HG03045 (cell line): Measurements from ENCODE around the gene PODXL2.

Experiments used
- ATAC-seq: cut with Tn5 transposase; IDR thresholded peaks from one replicate; pipeline ENCODE4 v1.9.1; 2021; ENCODE audit warnings: mild to moderate bottlenecking, moderate library complexity; ENCODE audit not compliant: unreplicated experiment

The PODXL2 gene

GRCh38 chr3:127687228-127687737, 58.3 kb downstream of the PODXL2 start:
- no peak for ATAC-seq

- ATAC-seq = no peak
Observed at GRCh38 chr3:127688022-127688415, 59.0 kb downstream of the PODXL2 start.

GRCh38 chr3:127688416-127689265, 59.7 kb downstream of the PODXL2 start:
- no peak for ATAC-seq

GRCh38 chr3:127689266-127689860, 60.4 kb downstream of the PODXL2 start:
- ATAC-seq = no peak

GRCh38 chr3:127690106-127690505, 61.1 kb downstream of the PODXL2 start:
- no peak for ATAC-seq

- ATAC-seq = no peak
Observed at GRCh38 chr3:127690823-127691452, 62.0 kb downstream of the PODXL2 start.

GRCh38 chr3:127691489-127691888, 62.5 kb downstream of the PODXL2 start:
- no peak for ATAC-seq

- ATAC-seq = no peak
Observed at GRCh38 chr3:127691974-127692373, 63.0 kb downstream of the PODXL2 start.

- no peak for ATAC-seq
Observed at GRCh38 chr3:127692501-127693335, 63.7 kb downstream of the PODXL2 start.

GRCh38 chr3:127693336-127693843, 64.4 kb downstream of the PODXL2 start:
- no peak for ATAC-seq

- no peak for ATAC-seq
Observed at GRCh38 chr3:127694467-127695215, 65.7 kb downstream of the PODXL2 start.

GRCh38 chr3:127697551-127698240, 68.7 kb downstream of the PODXL2 start:
- ATAC-seq = peak; percentile 73

- ATAC-seq = no peak
Observed at GRCh38 chr3:127698286-127698685, 69.3 kb downstream of the PODXL2 start.

GRCh38 chr3:127698691-127699415, 69.9 kb downstream of the PODXL2 start:
- ATAC-seq = no peak

GRCh38 chr3:127699416-127700300, 70.7 kb downstream of the PODXL2 start:
- ATAC-seq = no peak

GRCh38 chr3:127700406-127700805, 71.4 kb downstream of the PODXL2 start:
- ATAC-seq = no peak

- ATAC-seq = no peak
Observed at GRCh38 chr3:127701280-127701911, 72.4 kb downstream of the PODXL2 start.
